CD14-positive monocyte (primary cell): ENCODE results near the gene RNF169. TPM values are rescaled to one million over a fixed set of nuclear protein-coding genes. Genes with fewer than 3 reads are reported as not detected.

Source experiments
- DNase-seq, 3 donors: peaks; one replicate each; pipeline ENCODE4 v3.0.0-alpha.2; 2011 to 2022
- H2AFZ ChIP-seq: 2 replicates; pipeline ENCODE4 v1.6.0; 2012; ENCODE audit warnings: mild to moderate bottlenecking, low read depth, low read length, inconsistent platforms; ENCODE audit not compliant: insufficient read depth, poor library complexity, severe bottlenecking
- H3K27ac ChIP-seq, 2 donors: 1 replicate in 1 of 2; 2 replicates in 1 of 2; pipeline ENCODE4 v1.5.1; 2012 to 2013; ENCODE audit warnings: low read length in 2 of 2, control low read depth in 1 of 2, inconsistent platforms in 1 of 2, low read depth in 1 of 2, mild to moderate bottlenecking in 1 of 2
- H3K27me3 ChIP-seq, 2 donors: one replicate each; pipeline versions ENCODE4 v1.6.0 to v1.6.1; 2011 to 2013; ENCODE audit warnings: low read length in 2 of 2; ENCODE audit not compliant: control insufficient read depth in 2 of 2, insufficient read depth in 2 of 2
- H3K36me3 ChIP-seq, 2 donors: replicated peaks in 1 of 2; 1 replicate in 1 of 2; 2 replicates in 1 of 2; pipeline versions ENCODE4 v1.5.1 to v1.6.1; 2012 to 2013; ENCODE audit warnings: low read length in 2 of 2, control low read depth in 1 of 2, inconsistent platforms in 1 of 2, mild to moderate bottlenecking in 1 of 2; ENCODE audit not compliant: insufficient read depth in 2 of 2, control insufficient read depth in 1 of 2
- H3K4me1 ChIP-seq, 2 donors: 1 replicate in 1 of 2; 2 replicates in 1 of 2; pipeline versions ENCODE4 v1.5.1 to v1.6.1; 2012 to 2013; ENCODE audit warnings: low read length in 2 of 2, control low read depth in 1 of 2, inconsistent platforms in 1 of 2, mild to moderate bottlenecking in 1 of 2, moderate library complexity in 1 of 2; ENCODE audit not compliant: insufficient read depth in 2 of 2, control insufficient read depth in 1 of 2
- H3K4me2 ChIP-seq: replicated peaks from 2 replicates; pipeline ENCODE3; 2012; ENCODE audit warnings: low read length, moderate library complexity, mild to moderate bottlenecking; ENCODE audit not compliant: poor library complexity, severe bottlenecking; ENCODE audit errors: extremely low read depth
- H3K4me3 ChIP-seq, 3 experiments: fragments of 200-600 bp in 1 of 3; sonication (generic) in 1 of 3; replicated peaks in 1 of 3; 1 replicate in 2 of 3; 2 replicates in 1 of 3; pipeline ENCODE4 v1.5.1; 2011 to 2013; ENCODE audit warnings: low read length in 3 of 3, mild to moderate bottlenecking in 3 of 3, control low read depth in 2 of 3, low read depth in 2 of 3, inconsistent platforms in 1 of 3, moderate library complexity in 1 of 3
- H3K79me2 ChIP-seq: 2 replicates; pipeline ENCODE4 v1.6.0; 2012; ENCODE audit warnings: mild to moderate bottlenecking, control low read depth, inconsistent platforms, low read length, moderate library complexity; ENCODE audit not compliant: insufficient read depth
- H3K9ac ChIP-seq: 2 replicates; pipeline ENCODE4 v1.6.0; 2017; ENCODE audit warnings: low read length, mild to moderate bottlenecking; ENCODE audit not compliant: insufficient read depth, poor library complexity, severe bottlenecking
- H3K9me3 ChIP-seq, 2 donors: replicated peaks in 1 of 2; 1 replicate in 1 of 2; 2 replicates in 1 of 2; pipeline versions ENCODE4 v1.5.1 to v1.6.1; 2012 to 2013; ENCODE audit warnings: low read length in 2 of 2, control low read depth in 1 of 2; ENCODE audit not compliant: control insufficient read depth in 1 of 2, insufficient read depth in 1 of 2
- H4K20me1 ChIP-seq: 2 replicates; pipeline ENCODE4 v1.6.0; 2012; ENCODE audit warnings: mild to moderate bottlenecking, low read length, control low read depth, moderate library complexity; ENCODE audit not compliant: insufficient read depth
- H3K27ac Mint-ChIP-seq, 7 donors: one replicate each; pipeline ENCODE4 v1.8.0; 2020; ENCODE audit warnings: mild to moderate bottlenecking in 7 of 7, mixed read lengths in 7 of 7, moderate library complexity in 6 of 7, inconsistent platforms in 2 of 7
- H3K27me3 Mint-ChIP-seq, 3 donors: one replicate each; pipeline ENCODE4 v1.8.0; 2021 to 2022; ENCODE audit warnings: low read depth in 3 of 3, mild to moderate bottlenecking in 3 of 3, mixed read lengths in 3 of 3, moderate library complexity in 3 of 3, inconsistent platforms in 1 of 3
- H3K36me3 Mint-ChIP-seq, 2 donors: one replicate each; pipeline ENCODE4 v1.8.0; 2020; ENCODE audit warnings: mixed read lengths in 2 of 2, inconsistent platforms in 1 of 2, mild to moderate bottlenecking in 1 of 2
- H3K4me1 Mint-ChIP-seq: one replicate; pipeline ENCODE4 v1.8.0; 2020; ENCODE audit warnings: mild to moderate bottlenecking, mixed read lengths
- H3K4me3 Mint-ChIP-seq, 2 donors: one replicate each; pipeline ENCODE4 v1.8.0; 2020; ENCODE audit warnings: mild to moderate bottlenecking in 2 of 2, mixed read lengths in 2 of 2, moderate library complexity in 1 of 2
- H3K9me3 Mint-ChIP-seq, 7 donors: one replicate each; pipeline ENCODE4 v1.8.0; 2020 to 2022; ENCODE audit warnings: mixed read lengths in 7 of 7, mild to moderate bottlenecking in 6 of 7, moderate library complexity in 6 of 7, inconsistent platforms in 2 of 7
- WGBS: methylation state at CpG from one replicate; pipeline ENCODE4 v1.1.5; 2013; ENCODE audit warnings: missing lambda C conversion rate; ENCODE audit not compliant: insufficient coverage; 5-methylcytosine and 5-hydroxymethylcytosine counted together
- intact Hi-C, 2 donors: fragments of 100-400 bp; cut with micrococcal nuclease; formaldehyde crosslinking; loops; one replicate each; pipeline versions ENCODE4 v1.15.0 to v1.15.1; 2023
- polyA plus RNA-seq, 3 donors: library from polyadenylated mRNA; depleted of rRNA in 1 of 3; unstranded in 2 of 3; stranded (reverse) in 1 of 3; fragments of 300-500 nt in 2 of 3; fragments of >200 nt in 1 of 3; fragmentation: Illumina TruSeq in 2 of 3; gene quantifications; 1 replicate in 2 of 3; 2 replicates in 1 of 3; pipeline ENCODE4 v1.2.3, GENCODE V29; 2012 to 2021
- TF ChIP-seq, protein P1 (sequence below): fragments of 200-600 bp; IDR thresholded peaks from one replicate; pipeline ENCODE4 v1.8.0; 2022; ENCODE audit warnings: antibody characterized with exemption, mild to moderate bottlenecking

RNF169 gene
- polyA plus RNA-seq, 3 donors = 1.4 to 16.2 (median 2.0) TPM

DNA sequence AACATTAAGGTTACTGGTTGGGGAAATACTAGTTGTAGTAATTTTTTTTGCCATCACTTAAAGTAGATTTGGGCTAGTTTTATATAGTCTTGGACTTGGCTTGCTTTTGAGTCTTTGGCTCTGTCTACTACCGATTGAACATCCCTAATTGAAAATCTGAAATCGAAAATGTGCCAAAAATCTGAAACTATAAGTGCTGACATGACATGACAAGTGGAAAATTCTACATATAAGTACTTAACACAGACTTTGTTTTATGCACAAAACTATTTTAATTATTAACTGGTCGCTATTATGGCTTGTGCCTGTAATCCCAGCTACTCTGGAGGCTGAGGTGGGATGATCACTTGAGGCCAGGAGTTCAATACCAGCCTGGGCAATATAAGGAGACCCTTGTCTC, 22.5 kb downstream of the RNF169 start:
- Histone ChIP-seq H3K4me3 (no peak overlapping the region), H2AFZ (no peak overlapping the region), H3K27ac (no peak overlapping the region), H3K9me3 (no peaks in the 10 kb centered on the region), H3K4me1 (peaks cover 9 to 18% of the 10 kb centered on the region in 2 donors), H4K20me1 (peaks cover 98% of the 10 kb centered on the region), H3K27me3 (no peaks in the 10 kb centered on the region), H3K9ac (no peak overlapping the region), H3K4me2 (no peak overlapping the region), H3K79me2 (peaks cover 91% of the 10 kb centered on the region), H3K36me3 (no peaks in the 10 kb centered on the region)
- peaks cover 32% of the 10 kb centered on the region for H3K4me1 Mint-ChIP-seq
- peaks cover 5 to 10% of the 10 kb centered on the region in 2 donors for H3K36me3 Mint-ChIP-seq
- H3K4me3 Mint-ChIP-seq = no peak overlapping the region
- H3K27me3 Mint-ChIP-seq = no peaks in the 10 kb centered on the region
- WGBS = no CpG with 5 or more reads among the region's 3 CpGs
- DNase-seq = no peak
- TF ChIP-seq, protein P1, sequence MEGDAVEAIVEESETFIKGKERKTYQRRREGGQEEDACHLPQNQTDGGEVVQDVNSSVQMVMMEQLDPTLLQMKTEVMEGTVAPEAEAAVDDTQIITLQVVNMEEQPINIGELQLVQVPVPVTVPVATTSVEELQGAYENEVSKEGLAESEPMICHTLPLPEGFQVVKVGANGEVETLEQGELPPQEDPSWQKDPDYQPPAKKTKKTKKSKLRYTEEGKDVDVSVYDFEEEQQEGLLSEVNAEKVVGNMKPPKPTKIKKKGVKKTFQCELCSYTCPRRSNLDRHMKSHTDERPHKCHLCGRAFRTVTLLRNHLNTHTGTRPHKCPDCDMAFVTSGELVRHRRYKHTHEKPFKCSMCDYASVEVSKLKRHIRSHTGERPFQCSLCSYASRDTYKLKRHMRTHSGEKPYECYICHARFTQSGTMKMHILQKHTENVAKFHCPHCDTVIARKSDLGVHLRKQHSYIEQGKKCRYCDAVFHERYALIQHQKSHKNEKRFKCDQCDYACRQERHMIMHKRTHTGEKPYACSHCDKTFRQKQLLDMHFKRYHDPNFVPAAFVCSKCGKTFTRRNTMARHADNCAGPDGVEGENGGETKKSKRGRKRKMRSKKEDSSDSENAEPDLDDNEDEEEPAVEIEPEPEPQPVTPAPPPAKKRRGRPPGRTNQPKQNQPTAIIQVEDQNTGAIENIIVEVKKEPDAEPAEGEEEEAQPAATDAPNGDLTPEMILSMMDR = no peak
- H3K9me3 Mint-ChIP-seq = no peaks in the 10 kb centered on the region
- intact Hi-C loops = no loop called here
- H3K27ac Mint-ChIP-seq = no peak overlapping the region

- peaks cover 97% of the 10 kb centered on the region for H3K79me2 ChIP-seq
- peaks cover 18 to 28% of the 10 kb centered on the region in 2 donors for H3K4me1 ChIP-seq
- Mint-ChIP-seq H3K4me1 (peaks cover 41% of the 10 kb centered on the region), H3K27ac (no peak overlapping the region), H3K9me3 (no peaks in the 10 kb centered on the region), H3K36me3 (peaks cover 13 to 16% of the 10 kb centered on the region in 2 donors), H3K27me3 (no peaks in the 10 kb centered on the region), H3K4me3 (no peak overlapping the region)
- TF ChIP-seq, protein P1 = no peak
- no peaks in the 10 kb centered on the region for H3K27me3 ChIP-seq
- no peak overlapping the region for H3K9ac ChIP-seq
- no peak overlapping the region for H3K27ac ChIP-seq
- H3K36me3 ChIP-seq = no peaks in the 10 kb centered on the region
- intact Hi-C loops = no loop called here
- DNase-seq = no peak
- no peak overlapping the region for H3K4me2 ChIP-seq
- no peak overlapping the region for H3K4me3 ChIP-seq
- H3K9me3 ChIP-seq = no peaks in the 10 kb centered on the region
- H4K20me1 ChIP-seq = peaks cover 100% of the 10 kb centered on the region
- H2AFZ ChIP-seq = no peak overlapping the region
Observed at GRCh38 chr11:74773476-74773875, 24.8 kb downstream of the RNF169 start.
